Uterus (tissue), 2 donors: ENCODE results near the gene CGNL1.

Experiments used
- CTCF ChIP-seq, 4 experiments: fragments of 200-600 bp in 2 of 4; fragments of 450-650 bp in 2 of 4; sonication (generic) in 2 of 4; IDR thresholded peaks; one replicate each; pipeline ENCODE4 v1.5.1; 2016 to 2019; ENCODE audit warnings: antibody characterized with exemption in 4 of 4, mild to moderate bottlenecking in 2 of 4, moderate library complexity in 1 of 4
- POLR2A ChIP-seq, 2 donors: fragments of 450-650 bp; IDR thresholded peaks; one replicate each; pipeline ENCODE4 v1.6.1; 2016; ENCODE audit warnings: antibody characterized with exemption in 2 of 2, mild to moderate bottlenecking in 1 of 2, moderate library complexity in 1 of 2

GRCh38 chr15:57367556-57367955 lies 8.7 kb upstream of the CGNL1 start:
- TF ChIP-seq CTCF (IDR thresholded peaks at IDR 0.05), result no peak
- TF ChIP-seq POLR2A (IDR thresholded peaks at IDR 0.05), result no peak
